GM12878 (cell line): ENCODE data around the gene WWC2. TPM values are rescaled to one million over a fixed set of nuclear protein-coding genes. Genes with fewer than 3 reads are reported as not detected.

Source experiments
- ATAC-seq: fragments of 200-7000 bp; cut with Tn5 transposase; 3 replicates; pipeline ENCODE4 v1.9.1; 2020; ENCODE audit warnings: mild to moderate bottlenecking, moderate library complexity
- BruUV-seq: library from RNA; stranded (reverse); fragments of 400-500 nt; replicated peaks from 2 replicates; lab custom pipeline; 2021; lab: Mats Ljungman, UMichigan
- CTCF ChIA-PET: fragments of 300-600 bp; sonication (Branson Sonifier 250); formaldehyde crosslinking; extraction: SDS; loops from one replicate; lab custom pipeline; 2021; ENCODE audit warnings: inconsistent platforms; lab: Yijun Ruan, JAX
- POLR2A ChIA-PET: fragments of 350-600 bp; formaldehyde crosslinking; extraction: SDS; loops from one replicate; lab custom pipeline; 2021; ENCODE audit warnings: inconsistent platforms; lab: Charles Lee
- RAD21 ChIA-PET: fragments of 300-600 bp; sonication (Branson Sonifier 250); formaldehyde crosslinking; loops from one replicate; lab custom pipeline; 2023; ENCODE audit warnings: antibody characterized with exemption; ENCODE audit not compliant: unreplicated experiment; lab: Charles Lee
- SMC1A ChIA-PET: fragments of 300-600 bp; sonication (Branson Sonifier 250); formaldehyde crosslinking; loops from one replicate; lab custom pipeline; 2023; ENCODE audit not compliant: unreplicated experiment, uncharacterized antibody; lab: Charles Lee
- DNase-seq: peaks from one replicate; pipeline ENCODE4 v3.0.0-alpha.2; 2011; ENCODE audit warnings: low read depth, low spot score
- FAIRE-seq: peaks from 3 replicates; lab custom pipeline; 2011; peaks lifted over from hg19 to GRCh38; lab: Jason Lieb, UNC
- H2AFZ ChIP-seq: 2 replicates; pipeline ENCODE4 v1.6.0; 2011; ENCODE audit warnings: low read depth, low read length, control low read depth; ENCODE audit not compliant: control insufficient read depth
- H3K27ac ChIP-seq: 2 replicates; pipeline ENCODE4 v1.5.1; 2011; ENCODE audit warnings: control low read depth; ENCODE audit not compliant: control insufficient read depth, insufficient read depth
- H3K27me3 ChIP-seq, 2 experiments: replicated peaks in 1 of 2; 2 replicates each; pipeline versions ENCODE4 v1.6.0 to v1.6.1; 2011; ENCODE audit warnings: low read length in 1 of 2; ENCODE audit not compliant: control insufficient read depth in 2 of 2, insufficient read depth in 2 of 2
- H3K36me3 ChIP-seq, 2 experiments: 2 replicates each; pipeline ENCODE4 v1.5.1; 2011; ENCODE audit warnings: low read length in 1 of 2; ENCODE audit not compliant: control insufficient read depth in 2 of 2, insufficient read depth in 2 of 2
- H3K4me1 ChIP-seq: 2 replicates; pipeline ENCODE4 v1.6.1; 2011; ENCODE audit warnings: mild to moderate bottlenecking, low read length, moderate library complexity, mixed read lengths; ENCODE audit not compliant: control insufficient read depth, insufficient read depth
- H3K4me2 ChIP-seq: 2 replicates; pipeline ENCODE4 v1.6.0; 2011; ENCODE audit warnings: control low read depth; ENCODE audit not compliant: control insufficient read depth, insufficient read depth
- H3K4me3 ChIP-seq: fragments of 200-600 bp; sonication (generic); 2 replicates; pipeline ENCODE4 v1.5.1; 2016
- H3K79me2 ChIP-seq: 2 replicates; pipeline ENCODE4 v1.6.0; 2011; ENCODE audit warnings: low read length; ENCODE audit not compliant: control insufficient read depth, insufficient read depth
- H3K9ac ChIP-seq: 2 replicates; pipeline ENCODE4 v1.8.0; 2011; ENCODE audit warnings: low read length, control low read depth, mixed read lengths; ENCODE audit not compliant: control insufficient read depth, insufficient read depth
- H3K9me3 ChIP-seq: replicated peaks from 3 replicates; pipeline ENCODE4 v1.5.1; 2011; ENCODE audit warnings: mild to moderate bottlenecking, low read length; ENCODE audit not compliant: control insufficient read depth, insufficient read depth
- H4K20me1 ChIP-seq: 2 replicates; pipeline ENCODE4 v1.6.0; 2011; ENCODE audit not compliant: control insufficient read depth, insufficient read depth
- ASH2L ChIP-seq: fragments of 300-600, 200-600 bp; sonication (generic); IDR thresholded peaks from 2 replicates; pipeline ENCODE4 v1.6.1; 2017; ENCODE audit warnings: low read depth, mild to moderate bottlenecking, borderline replicate concordance
- GABPA ChIP-seq: IDR thresholded peaks from 2 replicates; pipeline ENCODE4 v1.6.1; 2014; ENCODE audit warnings: antibody characterized with exemption, low read depth, mild to moderate bottlenecking, inconsistent platforms
- GATAD2B ChIP-seq: fragments of 450-650 bp; conservative IDR thresholded peaks from 2 replicates; pipeline ENCODE4 v1.6.1; 2017; ENCODE audit warnings: low read depth, mild to moderate bottlenecking, moderate library complexity
- LARP7 ChIP-seq: fragments of 450-650 bp; IDR thresholded peaks from 2 replicates; pipeline ENCODE4 v1.6.1; 2017; ENCODE audit warnings: mild to moderate bottlenecking
- NFIC ChIP-seq: IDR thresholded peaks from 2 replicates; pipeline ENCODE4 v1.6.1; 2012; ENCODE audit warnings: low read depth, mild to moderate bottlenecking, inconsistent platforms, low read length, moderate library complexity
- NFXL1 ChIP-seq: fragments of 450-650 bp; IDR thresholded peaks from 2 replicates; pipeline ENCODE4 v1.6.1; 2017; ENCODE audit warnings: antibody characterized with exemption, mild to moderate bottlenecking, borderline replicate concordance
- PAX5 ChIP-seq: IDR thresholded peaks from 2 replicates; pipeline ENCODE4 v1.6.1; 2011; ENCODE audit warnings: low read depth, low read length, borderline replicate concordance
- RB1 ChIP-seq: fragments of 450-650 bp; formaldehyde crosslinking; IDR thresholded peaks from 2 replicates; pipeline ENCODE4 v1.6.1; 2017; ENCODE audit warnings: mild to moderate bottlenecking, borderline replicate concordance
- SREBF1 ChIP-seq: IDR thresholded peaks from 2 replicates; pipeline ENCODE4 v1.6.1; 2012; ENCODE audit warnings: mild to moderate bottlenecking, low read length
- STAT3 ChIP-seq: IDR thresholded peaks from 2 replicates; pipeline ENCODE4 v1.6.1; 2011; ENCODE audit warnings: low read depth, low read length, improper control_type of control experiment
- SUPT20H ChIP-seq: IDR thresholded peaks from 2 replicates; pipeline ENCODE4 v1.6.1; 2011; ENCODE audit warnings: low read depth, mild to moderate bottlenecking, low read length, moderate library complexity, borderline replicate concordance; ENCODE audit not compliant: control insufficient read depth
- TAF1 ChIP-seq: IDR thresholded peaks from 2 replicates; pipeline ENCODE4 v1.6.1; 2011; ENCODE audit warnings: mild to moderate bottlenecking, low read depth, low read length, borderline replicate concordance
- ZNF622 ChIP-seq: fragments of 450-650 bp; IDR thresholded peaks from 2 replicates; pipeline ENCODE4 v1.6.1; 2017; ENCODE audit warnings: mild to moderate bottlenecking, inconsistent platforms
- WGBS: methylation state at CpG from one replicate; pipeline ENCODE4 v1.1.6; 2016; ENCODE audit warnings: low lambda C conversion rate; ENCODE audit not compliant: insufficient replicate concordance, insufficient coverage; ENCODE audit errors: missing lambda C conversion rate; 5-methylcytosine and 5-hydroxymethylcytosine counted together
- in situ Hi-C: fragments of 300-500 bp; cut with MboI; formaldehyde crosslinking; loops from 9 replicates; pipeline ENCODE4 v1.14.3; 2018; ENCODE audit warnings: mixed read lengths
- intact Hi-C: fragments of 100-400 bp; cut with micrococcal nuclease; formaldehyde crosslinking; loops from one replicate; pipeline ENCODE4 v1.14.2; 2022; ENCODE audit not compliant: unreplicated experiment
- polyA plus RNA-seq, 11 experiments: library from polyadenylated mRNA; depleted of rRNA in 4 of 11; unstranded in 6 of 11; stranded (reverse) in 5 of 11; fragments of >200 nt; fragmentation: Nextera tagmentation in 4 of 11; fragmentation: Illumina TruSeq in 1 of 11; extraction: Ambion mirVana in 4 of 11; extraction: Trizol in 1 of 11; gene quantifications; 1 replicate in 1 of 11; 2 replicates in 10 of 11; pipeline versions ENCODE4 v1.2.1 to v1.2.3, GENCODE V29; 2011 to 2016; ENCODE audit warnings: inconsistent platforms in 2 of 11, missing spikeins in 2 of 11, low read depth in 1 of 11
- total RNA-seq, 4 experiments: library from RNA; depleted of rRNA in 3 of 4; stranded (reverse); fragments of >200 nt in 3 of 4; fragmentation: Illumina TruSeq in 1 of 4; extraction: Trizol in 1 of 4; gene quantifications; 2 replicates each; pipeline versions ENCODE4 v1.2.1 to v1.2.3, GENCODE V29; 2013 to 2021
- TF ChIP-seq, protein P1 (sequence below): fragments of 450-650 bp; IDR thresholded peaks from 2 replicates; pipeline ENCODE4 v1.6.1; 2017; ENCODE audit warnings: antibody characterized with exemption, mild to moderate bottlenecking, moderate library complexity

Gene WWC2
- total and polyA plus RNA-seq, 10 of the 15 experiments (the other 5 are each of a cell fraction or from before 2014, with no cell fraction given): 0.02 to 0.72 (median 0.06) TPM; not detected in 3

- Histone ChIP-seq H3K9me3 (no peaks in the 10 kb centered on the region), H3K27ac (no peak overlapping the region), H3K4me1 (no peaks in the 10 kb centered on the region), H3K9ac (no peak overlapping the region), H2AFZ (no peak overlapping the region), H3K4me3 (no peak overlapping the region), H3K27me3 (no peaks in the 10 kb centered on the region), H3K36me3 (no peaks in the 10 kb centered on the region), H3K4me2 (no peak overlapping the region), H4K20me1 (no peaks in the 10 kb centered on the region), H3K79me2 (no peaks in the 10 kb centered on the region)
- FAIRE-seq (no peak), DNase-seq (no peak), ATAC-seq (no peak)
- POLR2A ChIA-PET: no interaction called here
- in situ Hi-C loops (no loop called here), intact Hi-C loops (no loop called here)
- RAD21 ChIA-PET: interaction anchor here (1.3 kb wide), 1 partner anchor 123 kb away, joined by 3 read pairs; no protein-coding TSS in a partner anchor
- TF ChIP-seq ASH2L (no peak), LARP7 (no peak), GATAD2B (no peak), TAF1 (no peak), SREBF1 (no peak)
- SMC1A ChIA-PET: interaction anchor here (1.0 kb wide), 1 partner anchor 11 kb away, joined by 4 read pairs; no protein-coding TSS in a partner anchor
- WGBS: 80% methylated on average over 3 of the region's 3 CpGs
- CTCF ChIA-PET: interaction anchor here (1.6 kb wide), 1 partner anchor 14 kb away, joined by 3 read pairs; no protein-coding TSS in a partner anchor
- no TSS peak for BruUV-seq
Observed at GRCh38 chr4:183136855-183137254, 37.8 kb downstream of the WWC2 start.

- ATAC-seq (no peak), FAIRE-seq (no peak), DNase-seq (no peak)
- Histone ChIP-seq H2AFZ (no peak overlapping the region), H3K36me3 (no peaks in the 10 kb centered on the region), H3K9me3 (no peaks in the 10 kb centered on the region), H3K9ac (no peak overlapping the region), H4K20me1 (no peaks in the 10 kb centered on the region), H3K27me3 (no peaks in the 10 kb centered on the region), H3K79me2 (no peaks in the 10 kb centered on the region), H3K4me2 (no peak overlapping the region), H3K4me1 (no peaks in the 10 kb centered on the region), H3K27ac (no peak overlapping the region), H3K4me3 (no peak overlapping the region)
- TF ChIP-seq NFIC: no peak
- no peak for TF ChIP-seq STAT3
- no peak for TF ChIP-seq GABPA
- TF ChIP-seq PAX5: no peak
- TF ChIP-seq SUPT20H: no peak
- TF ChIP-seq, protein P1, sequence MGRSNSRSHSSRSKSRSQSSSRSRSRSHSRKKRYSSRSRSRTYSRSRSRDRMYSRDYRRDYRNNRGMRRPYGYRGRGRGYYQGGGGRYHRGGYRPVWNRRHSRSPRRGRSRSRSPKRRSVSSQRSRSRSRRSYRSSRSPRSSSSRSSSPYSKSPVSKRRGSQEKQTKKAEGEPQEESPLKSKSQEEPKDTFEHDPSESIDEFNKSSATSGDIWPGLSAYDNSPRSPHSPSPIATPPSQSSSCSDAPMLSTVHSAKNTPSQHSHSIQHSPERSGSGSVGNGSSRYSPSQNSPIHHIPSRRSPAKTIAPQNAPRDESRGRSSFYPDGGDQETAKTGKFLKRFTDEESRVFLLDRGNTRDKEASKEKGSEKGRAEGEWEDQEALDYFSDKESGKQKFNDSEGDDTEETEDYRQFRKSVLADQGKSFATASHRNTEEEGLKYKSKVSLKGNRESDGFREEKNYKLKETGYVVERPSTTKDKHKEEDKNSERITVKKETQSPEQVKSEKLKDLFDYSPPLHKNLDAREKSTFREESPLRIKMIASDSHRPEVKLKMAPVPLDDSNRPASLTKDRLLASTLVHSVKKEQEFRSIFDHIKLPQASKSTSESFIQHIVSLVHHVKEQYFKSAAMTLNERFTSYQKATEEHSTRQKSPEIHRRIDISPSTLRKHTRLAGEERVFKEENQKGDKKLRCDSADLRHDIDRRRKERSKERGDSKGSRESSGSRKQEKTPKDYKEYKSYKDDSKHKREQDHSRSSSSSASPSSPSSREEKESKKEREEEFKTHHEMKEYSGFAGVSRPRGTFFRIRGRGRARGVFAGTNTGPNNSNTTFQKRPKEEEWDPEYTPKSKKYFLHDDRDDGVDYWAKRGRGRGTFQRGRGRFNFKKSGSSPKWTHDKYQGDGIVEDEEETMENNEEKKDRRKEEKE: no peak
- no peak for TF ChIP-seq ZNF622
- TF ChIP-seq RB1: no peak
- TF ChIP-seq NFXL1: no peak
- POLR2A ChIA-PET: no interaction called here
- RAD21 ChIA-PET: no interaction called here
- CTCF ChIA-PET: interaction anchor here (0.7 kb wide), 1 partner anchor 294 kb away, joined by 3 read pairs; no protein-coding TSS in a partner anchor
- in situ Hi-C loops: no loop called here
- intact Hi-C loops: no loop called here
- 48% methylated on average over 4 of the region's 4 CpGs for WGBS
- SMC1A ChIA-PET: no interaction called here
- no TSS peak for BruUV-seq
Observed at GRCh38 chr4:183139058-183139750, 40.1 kb downstream of the WWC2 start.
